GM23248 (cell line): Measurements from ENCODE around the gene TMCO5A.

Experiments
- EZH2 ChIP-seq: fragments of 200-600 bp; sonication (generic); IDR thresholded peaks from 2 replicates; pipeline ENCODE4 v1.6.1; 2018; ENCODE audit warnings: antibody characterized with exemption, mild to moderate bottlenecking; ENCODE audit not compliant: insufficient read depth, poor library complexity, severe bottlenecking
- EZH2phosphoT487 ChIP-seq: fragments of 200-600 bp; sonication (generic); IDR thresholded peaks from 2 replicates; pipeline ENCODE4 v1.6.1; 2018; ENCODE audit warnings: antibody characterized with exemption, moderate library complexity, mild to moderate bottlenecking, low read depth; ENCODE audit not compliant: insufficient read depth

GRCh38 chr15:37931868-37932267 is 2.6 kb upstream of the TMCO5A start:
- TF ChIP-seq EZH2 (no peak), EZH2phosphoT487 (no peak)
